Neuron (in vitro differentiated cells): ENCODE measurements around the gene TRAM2.

Experiments
- H2AFZ ChIP-seq: one replicate; pipeline ENCODE4 v1.6.1; 2013; ENCODE audit warnings: low read depth, mild to moderate bottlenecking, inconsistent platforms, low read length, moderate library complexity
- H3K27me3 ChIP-seq: one replicate; pipeline ENCODE4 v1.6.1; 2013; ENCODE audit warnings: low read length; ENCODE audit not compliant: insufficient read depth
- H3K36me3 ChIP-seq: one replicate; pipeline ENCODE4 v1.6.1; 2013; ENCODE audit warnings: low read length; ENCODE audit not compliant: insufficient read depth
- H3K4me1 ChIP-seq: one replicate; pipeline ENCODE4 v1.6.1; 2013; ENCODE audit warnings: low read length; ENCODE audit not compliant: insufficient read depth
- H3K4me3 ChIP-seq: 2 replicates; pipeline ENCODE4 v1.5.1; 2013; ENCODE audit warnings: mild to moderate bottlenecking, low read length, moderate library complexity
- H3K9me3 ChIP-seq: one replicate; pipeline ENCODE4 v1.6.1; 2013; ENCODE audit warnings: low read length

Gene TRAM2

GRCh38 chr6:52534966-52535390 lies 41.9 kb downstream of the TRAM2 start:
- peaks cover 2% of the 10 kb centered on the region for H3K36me3 ChIP-seq
- H3K9me3 ChIP-seq = no peaks in the 10 kb centered on the region
- no peaks in the 10 kb centered on the region for H3K4me1 ChIP-seq
- H3K27me3 ChIP-seq = no peaks in the 10 kb centered on the region
- no peak overlapping the region for H3K4me3 ChIP-seq
- no peak overlapping the region for H2AFZ ChIP-seq

DNA sequence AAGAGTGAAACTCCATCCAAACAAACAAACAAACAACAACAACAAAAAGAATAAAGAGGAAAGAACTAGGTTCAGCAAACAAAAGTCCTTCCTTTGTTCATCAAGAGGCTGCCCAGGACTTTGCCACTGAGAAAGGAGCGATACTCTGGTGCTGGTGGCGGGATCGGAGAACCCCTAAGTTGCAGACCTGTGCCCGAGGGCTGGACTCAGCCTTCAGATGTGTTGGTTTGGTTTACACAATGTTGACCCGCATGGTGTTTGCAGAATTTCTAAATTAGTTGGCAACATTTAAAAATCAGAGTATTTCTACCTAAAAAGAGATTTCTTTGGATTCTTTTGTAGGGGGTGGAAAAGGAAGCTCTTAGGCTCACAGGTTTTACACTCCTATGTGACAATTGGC lies 42.5 kb downstream of the TRAM2 start:
- H3K27me3 ChIP-seq = no peaks in the 10 kb centered on the region
- peaks cover 3% of the 10 kb centered on the region for H3K36me3 ChIP-seq
- H3K4me1 ChIP-seq = no peaks in the 10 kb centered on the region
- H3K4me3 ChIP-seq = no peak overlapping the region
- H2AFZ ChIP-seq = no peak overlapping the region
- H3K9me3 ChIP-seq = no peaks in the 10 kb centered on the region

DNA sequence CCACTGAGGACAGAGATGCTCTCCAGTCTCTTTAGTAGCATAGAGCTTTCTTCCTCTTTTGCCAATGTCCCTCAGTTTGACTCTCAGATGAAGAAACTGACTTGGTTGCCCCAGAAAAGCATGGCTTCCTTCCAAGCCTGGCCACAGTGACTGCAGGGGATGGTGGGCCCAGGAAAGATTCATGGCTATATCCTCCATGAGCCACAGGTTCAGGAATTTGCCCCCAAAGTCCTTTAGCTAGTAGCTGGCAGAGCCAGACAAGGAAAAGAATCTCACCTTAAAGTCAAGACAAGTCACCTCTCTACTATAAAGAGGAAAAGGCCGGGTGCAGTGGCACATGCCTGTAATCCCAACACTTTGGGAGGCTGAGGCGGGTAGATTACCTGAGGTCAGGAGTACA lies 43.4 kb downstream of the TRAM2 start:
- H3K27me3 ChIP-seq = no peaks in the 10 kb centered on the region
- H3K4me3 ChIP-seq = no peak overlapping the region
- H3K4me1 ChIP-seq = no peaks in the 10 kb centered on the region
- H3K36me3 ChIP-seq = peaks cover 3% of the 10 kb centered on the region
- H2AFZ ChIP-seq = no peak overlapping the region
- no peaks in the 10 kb centered on the region for H3K9me3 ChIP-seq

GRCh38 chr6:52532457-52532856 lies 44.4 kb downstream of the TRAM2 start:
- Histone ChIP-seq H3K36me3 (peaks cover 3% of the 10 kb centered on the region), H2AFZ (no peak overlapping the region), H3K4me3 (no peak overlapping the region), H3K27me3 (no peaks in the 10 kb centered on the region), H3K9me3 (no peaks in the 10 kb centered on the region), H3K4me1 (no peaks in the 10 kb centered on the region)

- H3K27me3 ChIP-seq = no peaks in the 10 kb centered on the region
- H3K9me3 ChIP-seq = no peaks in the 10 kb centered on the region
- no peak overlapping the region for H3K4me3 ChIP-seq
- H3K4me1 ChIP-seq = no peaks in the 10 kb centered on the region
- H2AFZ ChIP-seq = no peak overlapping the region
- peaks cover 3% of the 10 kb centered on the region for H3K36me3 ChIP-seq
Measured at GRCh38 chr6:52531834-52532233, 45.0 kb downstream of the TRAM2 start.

- no peaks in the 10 kb centered on the region for H3K4me1 ChIP-seq
- H3K27me3 ChIP-seq = no peaks in the 10 kb centered on the region
- no peak overlapping the region for H3K4me3 ChIP-seq
- H3K36me3 ChIP-seq = peaks cover 3% of the 10 kb centered on the region
- H3K9me3 ChIP-seq = no peaks in the 10 kb centered on the region
- no peak overlapping the region for H2AFZ ChIP-seq
Measured at GRCh38 chr6:52531396-52531795, 45.5 kb downstream of the TRAM2 start.

DNA sequence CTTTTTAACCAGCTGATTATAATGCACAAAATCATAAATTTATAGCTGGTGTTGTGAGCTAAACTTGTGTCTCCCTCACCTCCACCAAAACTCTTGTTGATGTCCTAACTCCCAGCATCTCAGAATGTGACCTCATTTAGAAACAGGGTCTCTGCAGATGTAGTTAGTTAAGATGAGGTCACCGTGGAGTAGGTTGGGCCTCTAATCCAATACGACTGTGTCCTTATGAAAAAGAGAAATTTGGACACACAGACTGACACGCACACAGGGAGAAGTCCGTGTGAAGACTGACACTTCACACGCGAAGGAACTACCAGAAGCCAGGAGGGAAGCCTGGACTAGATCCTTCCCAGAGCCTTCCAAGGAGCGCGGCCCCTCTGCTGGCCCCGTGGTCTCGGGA lies 46.5 kb downstream of the TRAM2 start:
- Histone ChIP-seq H3K36me3 (peaks cover 3% of the 10 kb centered on the region), H3K4me1 (no peaks in the 10 kb centered on the region), H2AFZ (no peak overlapping the region), H3K4me3 (no peak overlapping the region), H3K9me3 (no peaks in the 10 kb centered on the region), H3K27me3 (no peaks in the 10 kb centered on the region)

- Histone ChIP-seq H3K4me3 (no peak overlapping the region), H3K9me3 (no peaks in the 10 kb centered on the region), H3K27me3 (no peaks in the 10 kb centered on the region), H3K4me1 (no peaks in the 10 kb centered on the region), H3K36me3 (peaks cover 2% of the 10 kb centered on the region), H2AFZ (no peak overlapping the region)
Measured at GRCh38 chr6:52529311-52529710, 47.5 kb downstream of the TRAM2 start.

DNA sequence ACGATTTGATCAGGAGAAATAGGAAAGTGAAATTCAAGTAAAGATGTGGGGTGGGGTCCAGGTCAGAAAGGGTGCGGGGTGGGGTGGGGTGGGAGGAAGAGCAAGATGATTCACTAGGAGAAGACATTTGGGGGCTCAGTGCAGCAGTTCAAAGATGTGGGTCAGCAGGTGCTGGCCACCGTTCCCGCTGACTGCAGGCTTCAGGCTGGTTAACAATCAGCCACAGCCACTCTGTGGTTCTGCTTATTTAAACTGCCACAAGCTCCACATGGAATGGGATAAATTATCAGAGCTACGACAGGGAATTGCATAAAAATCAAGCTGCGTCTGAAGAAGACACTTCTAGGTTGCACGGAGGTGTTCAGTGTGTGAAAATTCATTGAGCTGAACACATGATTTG lies 49.4 kb downstream of the TRAM2 start:
- Histone ChIP-seq H3K4me1 (no peaks in the 10 kb centered on the region), H3K36me3 (peaks cover 2% of the 10 kb centered on the region), H3K27me3 (no peaks in the 10 kb centered on the region), H3K9me3 (no peaks in the 10 kb centered on the region), H2AFZ (no peak overlapping the region), H3K4me3 (no peak overlapping the region)

- no peaks in the 10 kb centered on the region for H3K4me1 ChIP-seq
- H3K9me3 ChIP-seq = no peaks in the 10 kb centered on the region
- H3K36me3 ChIP-seq = peaks cover 2% of the 10 kb centered on the region
- no peak overlapping the region for H2AFZ ChIP-seq
- no peak overlapping the region for H3K4me3 ChIP-seq
- H3K27me3 ChIP-seq = no peaks in the 10 kb centered on the region
Measured at GRCh38 chr6:52526634-52527033, 50.2 kb downstream of the TRAM2 start.

- H3K36me3 ChIP-seq = peaks cover 2% of the 10 kb centered on the region
- no peak overlapping the region for H2AFZ ChIP-seq
- no peaks in the 10 kb centered on the region for H3K9me3 ChIP-seq
- no peaks in the 10 kb centered on the region for H3K4me1 ChIP-seq
- no peak overlapping the region for H3K4me3 ChIP-seq
- no peaks in the 10 kb centered on the region for H3K27me3 ChIP-seq
Measured at GRCh38 chr6:52524918-52525317, 51.9 kb downstream of the TRAM2 start.

DNA sequence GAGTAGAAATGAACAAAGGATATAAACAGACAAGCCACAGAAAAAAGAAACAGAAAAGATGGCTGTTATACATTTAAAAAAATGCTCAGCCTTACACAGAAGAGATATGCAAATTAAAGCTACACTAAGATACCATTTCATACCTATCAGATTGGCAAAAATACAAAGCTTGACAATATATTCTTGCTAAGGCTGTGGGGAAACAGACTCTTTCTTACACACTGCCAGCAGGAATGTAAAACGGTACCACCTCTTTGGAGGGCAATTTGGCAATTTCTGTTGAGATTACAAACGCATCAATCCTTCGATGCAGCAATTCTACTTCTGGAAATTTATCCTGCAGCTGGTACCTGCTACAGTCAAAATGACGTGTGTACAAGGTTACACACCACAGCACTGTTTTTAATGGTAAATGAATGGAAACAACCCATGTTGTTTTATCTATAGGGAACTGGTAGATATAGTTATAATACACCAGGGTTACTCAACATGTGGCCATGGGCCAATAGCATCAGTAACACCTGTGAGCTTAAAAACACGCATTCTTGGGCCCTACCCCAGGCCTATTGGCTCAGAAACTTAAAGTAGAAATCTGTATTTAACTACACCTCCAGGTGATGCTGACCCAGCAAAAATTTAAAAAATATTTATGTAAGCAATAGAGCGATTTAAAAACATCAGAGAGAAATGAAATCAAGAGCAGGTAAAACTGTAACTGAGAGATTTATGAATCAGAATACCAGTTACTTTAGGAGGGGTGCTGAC lies 53.3 kb downstream of the TRAM2 start:
- no peaks in the 10 kb centered on the region for H3K27me3 ChIP-seq
- no peaks in the 10 kb centered on the region for H3K36me3 ChIP-seq
- no peaks in the 10 kb centered on the region for H3K9me3 ChIP-seq
- H3K4me1 ChIP-seq = no peaks in the 10 kb centered on the region
- H3K4me3 ChIP-seq = no peak overlapping the region
- H2AFZ ChIP-seq = no peak overlapping the region

- H3K4me1 ChIP-seq = peaks cover 7% of the 10 kb centered on the region
- H3K36me3 ChIP-seq = no peaks in the 10 kb centered on the region
- no peaks in the 10 kb centered on the region for H3K9me3 ChIP-seq
- H2AFZ ChIP-seq = no peak overlapping the region
- H3K27me3 ChIP-seq = no peaks in the 10 kb centered on the region
- H3K4me3 ChIP-seq = no peak overlapping the region
Measured at GRCh38 chr6:52522655-52523054, 54.2 kb downstream of the TRAM2 start.

DNA sequence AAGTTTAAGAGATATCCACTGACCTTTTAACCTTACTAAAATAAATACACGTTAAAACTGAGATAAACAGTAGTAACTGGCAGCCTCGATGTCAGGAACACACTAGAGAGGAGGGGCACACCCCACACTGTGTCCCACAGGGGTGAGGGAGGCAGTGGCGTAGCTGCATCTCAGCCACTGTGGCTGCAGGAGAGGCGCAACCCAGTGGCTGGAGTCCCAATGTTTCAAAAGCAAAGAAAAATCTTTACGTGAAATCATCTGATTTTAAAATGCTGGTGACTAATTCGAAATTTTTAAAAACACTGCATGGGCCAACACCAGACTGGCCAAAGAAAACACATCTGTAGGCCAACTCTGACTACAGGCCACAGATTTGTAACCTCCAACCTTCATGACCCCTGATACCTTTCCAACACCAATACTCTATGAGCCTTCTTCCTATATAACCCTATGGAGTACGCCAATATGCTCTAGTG lies 54.7 kb downstream of the TRAM2 start:
- H3K9me3 ChIP-seq = no peaks in the 10 kb centered on the region
- H3K4me3 ChIP-seq = no peak overlapping the region
- no peaks in the 10 kb centered on the region for H3K36me3 ChIP-seq
- no peak overlapping the region for H2AFZ ChIP-seq
- H3K27me3 ChIP-seq = no peaks in the 10 kb centered on the region
- H3K4me1 ChIP-seq = peaks cover 11% of the 10 kb centered on the region
